COLO668 (cell line): ENCODE data around the gene FAM20C.
"Not testable (repeated sequence)": the region's sequence is repeated elsewhere in the genome, so short reads cannot be mapped to it uniquely, and the experiment has no call there.

Experiments
- DNase-seq: peaks from one replicate; lab custom pipeline; 2025; ENCODE audit not compliant: unreplicated experiment; lab: John Stamatoyannopoulos, UW

FAM20C gene

GRCh38 chr7:255721-256361 is 63.5 kb downstream of the FAM20C start:
- no peak for DNase-seq

- DNase-seq = no peak
These were observed 64.1 kb downstream of the FAM20C start for GRCh38 chr7:256461-256940.

DNA sequence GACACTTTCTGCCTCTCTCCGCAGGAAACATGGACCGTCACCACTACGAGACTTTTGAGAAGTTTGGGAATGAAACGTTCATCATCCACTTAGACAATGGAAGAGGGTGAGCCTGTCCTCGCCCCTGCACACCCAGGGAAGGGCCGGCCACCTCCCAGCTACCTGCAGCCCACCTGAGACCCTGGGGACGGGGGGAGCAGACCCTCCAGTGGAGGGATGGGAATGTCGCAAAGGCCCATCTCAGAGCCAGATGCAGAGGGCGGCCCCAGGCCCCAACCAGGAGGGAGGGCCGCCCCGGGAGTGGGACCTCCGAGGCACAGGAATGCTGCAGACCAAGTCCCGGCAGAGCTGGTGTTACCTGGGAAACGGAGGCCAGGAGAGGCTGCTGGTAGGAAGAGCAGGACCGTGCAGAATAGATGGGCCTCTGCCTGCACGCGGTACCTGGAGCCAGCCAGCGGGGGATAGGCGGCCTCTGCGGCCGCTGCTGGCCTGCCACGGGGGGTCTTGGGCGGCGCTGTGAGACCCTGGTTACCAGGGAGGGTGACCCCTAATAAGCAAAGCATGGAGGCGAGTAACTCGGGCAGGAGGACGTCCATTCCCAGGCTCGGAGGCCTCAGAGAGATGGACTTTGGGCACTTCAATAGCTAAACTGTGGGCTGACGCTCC is 64.7 kb downstream of the FAM20C start:
- no peak for DNase-seq

DNA sequence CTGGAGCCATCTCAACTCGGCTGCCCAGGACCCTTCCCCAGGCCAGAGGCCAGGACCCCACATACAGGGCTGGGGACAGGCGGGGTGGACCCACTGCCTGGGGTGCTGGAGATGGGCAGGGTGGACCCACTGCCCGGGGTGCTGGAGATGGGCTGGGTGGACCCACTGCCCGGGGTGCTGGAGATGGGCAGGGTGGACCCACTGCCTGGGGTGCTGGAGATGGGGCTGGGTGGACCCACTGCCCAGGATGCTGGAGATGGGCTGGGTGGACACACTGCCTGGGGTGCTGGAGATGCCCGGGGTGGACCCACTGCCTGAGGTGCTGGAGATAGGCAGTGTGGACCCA is 65.2 kb downstream of the FAM20C start:
- no peak for DNase-seq

- DNase-seq = no peak
These were observed 66.3 kb downstream of the FAM20C start for GRCh38 chr7:258476-259190.

- DNase-seq = no peak
These were observed 66.8 kb downstream of the FAM20C start for GRCh38 chr7:259191-259505.

DNA sequence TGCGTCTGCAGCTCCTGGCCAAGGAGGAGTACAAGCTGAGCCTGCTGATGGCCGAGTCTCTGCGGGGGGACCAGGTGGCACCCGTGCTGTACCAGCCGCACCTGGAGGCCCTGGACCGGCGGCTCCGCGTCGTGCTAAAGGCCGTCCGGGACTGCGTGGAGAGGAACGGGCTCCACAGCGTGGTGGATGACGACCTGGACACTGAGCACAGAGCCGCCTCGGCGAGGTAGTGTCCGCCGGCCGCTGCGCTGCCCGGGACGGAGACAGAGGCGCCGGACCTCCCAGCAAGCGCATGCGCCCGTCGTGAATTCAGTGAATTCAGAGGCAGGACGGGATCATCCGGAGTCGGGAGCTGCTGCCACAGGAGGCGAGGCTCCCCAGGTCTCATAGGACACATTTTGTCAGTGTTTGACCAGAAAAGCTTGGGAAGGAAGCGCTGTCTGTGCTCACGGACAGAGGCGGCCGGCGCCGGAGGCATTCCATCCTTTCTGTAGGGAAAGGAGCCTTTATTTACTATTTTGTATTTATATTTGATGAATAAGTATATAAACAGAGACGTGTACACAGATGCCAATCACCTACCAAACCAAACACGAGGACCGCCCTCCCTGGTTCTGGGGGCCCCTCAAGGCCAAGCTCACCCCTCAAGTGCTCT is 67.5 kb downstream of the FAM20C start:
- DNase-seq = no peak

DNA sequence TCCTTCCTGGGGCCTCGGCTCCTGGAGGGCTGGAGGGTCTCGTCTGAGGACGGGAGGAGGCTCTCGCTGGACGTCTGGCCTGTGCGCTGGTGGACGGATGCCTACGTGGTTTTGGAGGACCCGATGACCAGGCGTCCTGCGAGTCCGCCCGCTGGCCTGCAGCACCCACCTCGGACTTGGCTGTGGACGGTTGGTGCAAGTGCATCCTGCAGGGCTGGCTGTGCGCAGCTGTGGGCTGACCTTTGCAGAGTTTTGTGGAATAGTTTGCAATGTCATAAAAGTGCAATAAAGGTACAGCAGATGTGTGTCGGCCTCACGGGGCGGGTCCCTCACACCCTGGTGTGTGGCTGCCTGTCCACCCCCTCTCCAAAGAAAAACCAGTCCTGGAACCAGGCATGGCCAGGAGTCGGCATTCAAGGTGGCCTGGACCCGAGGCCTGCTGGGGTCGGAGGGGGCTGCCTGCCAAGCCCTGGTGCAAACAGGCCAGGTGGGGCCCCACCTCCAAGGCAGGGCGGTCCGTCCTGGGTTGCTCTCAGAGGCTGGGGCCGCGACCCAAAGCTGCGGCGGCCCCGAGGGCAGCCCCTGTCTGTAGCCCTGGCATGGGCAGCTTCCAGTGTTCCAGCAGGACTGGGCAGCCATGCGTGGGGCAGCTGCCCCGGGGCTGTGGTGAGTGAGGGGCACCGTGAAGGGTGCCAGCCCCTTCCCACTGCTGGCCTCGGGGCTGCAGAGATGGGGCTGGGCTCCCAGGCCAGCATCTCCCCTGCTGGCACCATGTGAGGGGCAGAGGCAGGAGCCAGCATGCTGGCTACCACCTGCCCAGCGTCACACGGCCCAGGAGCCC is 68.3 kb downstream of the FAM20C start:
- DNase-seq = no peak

DNA sequence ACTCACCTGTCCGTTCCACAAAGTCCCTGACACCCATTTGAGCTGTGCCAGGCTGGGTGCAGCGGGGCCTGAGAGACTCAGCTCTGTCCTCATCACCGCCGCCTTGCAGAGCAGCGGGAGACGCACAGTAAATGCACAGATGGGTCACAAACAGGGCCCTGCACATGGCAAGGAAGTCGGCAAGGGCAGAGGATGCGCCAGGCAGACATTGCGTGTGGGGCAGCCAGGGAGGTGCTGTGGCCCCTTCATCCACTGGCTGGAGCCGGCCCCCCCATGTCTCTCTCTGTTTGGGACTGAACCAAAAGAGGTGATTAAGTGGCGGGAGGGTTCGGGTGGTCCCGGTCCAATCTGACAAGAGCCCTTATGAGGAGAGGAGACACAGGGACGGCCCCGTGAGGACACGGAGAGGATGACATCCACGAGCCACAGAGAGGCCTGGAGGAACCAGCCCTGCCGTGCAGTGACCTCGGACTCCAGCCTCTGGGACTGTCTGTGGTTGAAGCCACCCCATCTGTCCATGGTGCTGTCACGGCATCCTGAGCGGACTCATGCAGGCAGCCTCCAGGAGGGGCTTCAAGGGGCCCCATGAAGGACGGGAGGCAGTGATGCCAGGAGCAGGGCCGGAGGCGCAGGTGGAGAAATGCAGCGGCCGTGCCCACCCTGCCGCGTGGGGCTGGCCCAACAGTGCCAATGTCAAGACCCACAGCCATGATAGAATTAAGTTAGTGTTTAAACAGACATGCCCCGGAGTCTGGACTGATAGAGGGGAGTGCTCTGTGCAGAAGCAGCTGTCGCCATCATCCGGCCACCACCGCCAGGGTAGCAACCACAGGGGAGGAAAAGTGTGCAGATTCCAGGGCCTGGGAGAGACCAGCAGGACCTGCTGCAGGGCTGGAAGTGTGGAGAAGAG is 69.2 kb downstream of the FAM20C start:
- no peak for DNase-seq

- no peak for DNase-seq
These were observed 69.8 kb downstream of the FAM20C start for GRCh38 chr7:262251-262572.

DNA sequence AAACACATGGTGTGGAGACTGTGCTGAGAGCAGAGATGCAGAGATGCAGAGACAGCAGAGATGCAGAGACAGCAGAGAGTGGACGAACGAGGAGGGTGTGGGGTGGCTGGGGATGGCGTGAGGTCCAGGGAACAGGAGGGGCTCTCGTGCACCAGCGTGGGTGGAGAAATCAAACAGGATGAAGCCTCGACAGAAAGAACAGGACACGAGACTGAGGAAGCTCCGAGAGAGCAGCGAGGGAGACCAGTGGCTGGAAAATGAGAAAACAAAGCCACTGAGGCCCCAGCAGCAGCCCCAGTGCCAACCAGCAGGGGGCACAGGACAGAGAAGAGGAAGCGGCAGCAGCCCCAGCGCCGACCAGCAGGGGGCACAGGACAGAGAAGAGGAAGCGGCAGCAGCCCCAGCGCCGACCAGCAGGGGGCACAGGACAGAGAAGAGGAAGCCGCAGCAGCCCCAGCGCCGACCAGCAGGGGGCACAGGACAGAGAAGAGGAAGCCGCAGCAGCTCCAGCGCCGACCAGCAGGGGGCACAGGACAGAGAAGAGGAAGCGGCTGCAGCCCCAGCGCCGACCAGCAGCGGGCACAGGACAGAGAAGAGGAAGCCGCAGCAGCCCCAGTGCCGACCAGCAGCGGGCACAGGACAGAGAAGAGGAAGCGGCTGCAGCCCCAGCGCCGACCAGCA is 70.4 kb downstream of the FAM20C start:
- not testable (repeated sequence) for DNase-seq

- DNase-seq = not testable (repeated sequence)
These were observed 71.3 kb downstream of the FAM20C start for GRCh38 chr7:263483-264351.

DNA sequence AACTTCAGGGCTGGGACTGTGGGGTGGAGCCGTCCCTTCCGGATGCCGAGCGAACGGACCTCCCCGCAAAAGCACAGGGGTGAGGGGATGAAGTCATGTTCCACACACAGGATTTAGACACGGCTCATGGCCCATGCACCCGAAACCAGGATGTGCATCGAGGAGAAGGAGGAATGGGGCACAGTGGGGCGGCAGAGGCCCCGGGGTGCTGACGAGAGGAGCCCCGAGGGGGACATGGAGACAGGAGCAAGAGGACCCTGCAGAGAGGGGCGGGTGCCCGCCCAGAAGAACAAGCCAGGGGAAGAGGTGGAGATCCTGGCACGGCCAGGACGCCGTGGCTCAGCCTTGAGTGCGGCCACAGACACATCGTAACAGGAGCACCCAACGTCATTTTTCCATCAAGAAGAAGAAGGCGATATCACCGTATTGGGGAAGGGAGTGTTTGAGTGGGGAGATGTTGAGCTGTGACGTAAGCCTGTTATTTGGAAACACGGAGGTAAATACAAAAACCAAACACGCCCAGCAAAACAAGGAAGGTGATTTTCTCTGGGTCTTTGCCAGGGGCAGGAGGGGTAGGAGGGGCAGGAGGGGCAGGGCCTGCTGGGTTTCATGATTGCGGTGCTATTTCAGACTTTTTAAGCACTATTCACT is 72.3 kb downstream of the FAM20C start:
- peak; percentile 20 for DNase-seq

DNA sequence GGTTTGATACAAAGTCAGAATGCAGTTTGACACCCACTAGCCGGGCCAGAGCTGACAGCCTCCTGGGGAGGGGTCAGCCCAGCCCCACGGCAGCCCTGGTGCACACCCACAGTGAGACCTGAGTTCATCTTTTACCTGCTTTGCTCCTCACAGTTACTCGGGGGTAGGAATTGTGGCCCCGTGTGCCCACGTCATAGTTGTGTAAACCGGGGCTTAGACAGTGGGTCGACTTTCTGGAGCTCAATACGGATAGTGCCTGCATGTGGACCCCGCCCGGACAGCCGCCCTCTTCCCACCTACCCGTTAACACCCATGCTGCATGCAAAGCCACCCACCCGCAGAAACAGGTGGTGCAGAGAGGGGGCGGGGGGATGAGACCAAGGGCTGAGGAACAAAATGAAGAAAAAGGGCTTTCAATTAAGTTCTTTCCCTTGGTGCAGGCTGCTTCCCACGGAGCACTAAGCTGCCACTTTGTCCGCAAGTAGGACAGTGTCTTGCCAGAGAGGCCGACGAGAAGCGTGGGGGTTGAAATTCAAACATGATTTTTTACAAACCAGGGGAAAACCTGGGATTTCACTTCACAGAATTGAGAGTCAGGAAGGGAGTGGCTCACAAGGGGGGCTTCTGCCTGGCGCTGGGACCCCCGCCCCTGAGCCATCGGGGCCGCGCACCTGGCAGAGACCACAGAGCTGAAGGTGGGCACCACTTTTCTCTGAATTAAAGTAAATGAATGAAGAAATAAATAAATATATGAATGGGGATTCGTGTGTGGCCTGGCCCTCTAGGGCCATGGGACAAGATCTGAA is 73.0 kb downstream of the FAM20C start:
- DNase-seq = no peak

GRCh38 chr7:265998-266850 is 73.9 kb downstream of the FAM20C start:
- DNase-seq = no peak
